GM10248 (cell line): ENCODE measurements around the gene C4BPB.

Source experiments
- CTCF ChIA-PET: fragments of 300-600 bp; sonication (Branson Sonifier 250); formaldehyde crosslinking; extraction: SDS; loops from one replicate; lab custom pipeline; 2021; ENCODE audit warnings: antibody characterized with exemption; lab: Yijun Ruan, JAX
- POLR2A ChIA-PET: fragments of 350-650 bp; sonication (Branson Sonifier 250); formaldehyde crosslinking; extraction: SDS; loops from one replicate; lab custom pipeline; 2020; ENCODE audit warnings: antibody characterized with exemption; lab: Yijun Ruan, JAX
- DNase-seq: peaks from one replicate; pipeline ENCODE4 v3.0.0; 2012; ENCODE audit errors: extremely low spot score
- TF ChIP-seq, protein P1 (sequence below): IDR thresholded peaks from 2 replicates; pipeline ENCODE4 v1.5.1; 2012; ENCODE audit warnings: mild to moderate bottlenecking, low read depth; ENCODE audit errors: extremely low read depth, missing control alignments, control extremely low read depth

C4BPB gene

DNA sequence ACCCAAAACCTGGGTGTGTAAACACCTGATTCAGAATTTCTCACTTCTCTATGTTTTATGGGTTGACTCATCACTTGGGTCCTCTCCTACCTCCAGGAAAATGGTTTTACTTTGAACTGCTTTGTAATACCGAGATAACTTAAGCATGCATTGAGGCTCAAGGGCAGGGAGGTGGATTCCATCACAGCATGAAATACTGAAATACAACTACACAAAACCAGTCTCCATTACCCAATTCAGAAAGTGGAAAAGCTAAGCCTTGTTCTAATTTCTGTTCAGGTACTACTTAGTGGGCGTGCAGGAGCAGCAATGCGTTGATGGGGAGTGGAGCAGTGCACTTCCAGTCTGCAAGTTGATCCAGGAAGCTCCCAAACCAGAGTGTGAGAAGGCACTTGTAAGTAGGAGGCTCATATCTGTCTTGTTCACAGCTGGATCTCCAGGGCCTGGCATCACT, 9.2 kb downstream of the C4BPB start:
- CTCF ChIA-PET = interaction anchor here (1.0 to 2.9 kb wide), 7 partner anchors 8 to 307 kb away, joined by 3 to 11 read pairs (median 3); no protein-coding TSS in a partner anchor
- POLR2A ChIA-PET = no interaction called here
- TF ChIP-seq, protein P1, sequence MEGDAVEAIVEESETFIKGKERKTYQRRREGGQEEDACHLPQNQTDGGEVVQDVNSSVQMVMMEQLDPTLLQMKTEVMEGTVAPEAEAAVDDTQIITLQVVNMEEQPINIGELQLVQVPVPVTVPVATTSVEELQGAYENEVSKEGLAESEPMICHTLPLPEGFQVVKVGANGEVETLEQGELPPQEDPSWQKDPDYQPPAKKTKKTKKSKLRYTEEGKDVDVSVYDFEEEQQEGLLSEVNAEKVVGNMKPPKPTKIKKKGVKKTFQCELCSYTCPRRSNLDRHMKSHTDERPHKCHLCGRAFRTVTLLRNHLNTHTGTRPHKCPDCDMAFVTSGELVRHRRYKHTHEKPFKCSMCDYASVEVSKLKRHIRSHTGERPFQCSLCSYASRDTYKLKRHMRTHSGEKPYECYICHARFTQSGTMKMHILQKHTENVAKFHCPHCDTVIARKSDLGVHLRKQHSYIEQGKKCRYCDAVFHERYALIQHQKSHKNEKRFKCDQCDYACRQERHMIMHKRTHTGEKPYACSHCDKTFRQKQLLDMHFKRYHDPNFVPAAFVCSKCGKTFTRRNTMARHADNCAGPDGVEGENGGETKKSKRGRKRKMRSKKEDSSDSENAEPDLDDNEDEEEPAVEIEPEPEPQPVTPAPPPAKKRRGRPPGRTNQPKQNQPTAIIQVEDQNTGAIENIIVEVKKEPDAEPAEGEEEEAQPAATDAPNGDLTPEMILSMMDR = no peak
- DNase-seq = peak; percentile 59

DNA sequence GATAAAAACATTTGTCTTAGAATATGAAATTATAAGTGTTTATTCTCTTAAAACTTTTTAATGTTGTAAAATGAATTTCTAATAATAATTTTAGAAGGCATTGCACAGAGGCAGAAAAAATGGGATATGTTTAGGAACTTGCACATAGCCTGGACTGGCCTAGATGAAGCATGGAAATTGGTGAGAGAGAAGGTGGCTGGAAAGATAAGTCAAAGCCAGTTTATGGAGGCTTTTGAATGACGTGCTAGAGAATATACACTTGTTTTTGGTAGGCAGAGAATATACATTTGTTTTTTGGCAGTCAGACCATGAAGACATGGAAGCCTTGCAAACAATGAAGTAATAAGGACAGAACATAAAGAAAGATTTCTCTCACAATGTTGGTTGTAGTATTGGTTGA, 13.1 kb downstream of the C4BPB start:
- CTCF ChIA-PET = no interaction called here
- TF ChIP-seq, protein P1 = no peak
- POLR2A ChIA-PET = no interaction called here
- DNase-seq = no peak

DNA sequence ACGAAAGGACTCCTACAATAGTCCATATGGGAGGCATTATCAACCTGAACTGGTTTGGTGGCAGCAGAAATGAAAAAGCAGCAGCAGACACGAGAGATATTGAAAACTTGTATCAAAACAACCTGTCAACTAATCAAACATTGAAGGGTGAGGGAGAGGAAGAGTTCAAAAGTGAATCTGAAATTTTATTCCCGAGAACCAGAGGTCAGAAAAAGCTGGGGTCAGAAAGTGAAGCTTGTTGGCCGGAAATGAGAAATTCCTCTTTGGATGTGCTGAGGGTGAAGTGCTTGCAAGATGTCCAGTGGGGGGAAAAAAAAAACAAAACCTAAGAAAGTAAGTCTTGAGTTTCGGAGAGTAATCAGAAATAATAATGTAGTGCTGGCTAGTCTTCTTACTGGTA, 13.5 kb downstream of the C4BPB start:
- TF ChIP-seq, protein P1 = no peak
- no peak for DNase-seq
- ChIA-PET POLR2A (no interaction called here), CTCF (interaction anchor here (2.6 kb wide), 1 partner anchor 398 kb away, joined by 6 read pairs; no protein-coding TSS in a partner anchor)

DNA sequence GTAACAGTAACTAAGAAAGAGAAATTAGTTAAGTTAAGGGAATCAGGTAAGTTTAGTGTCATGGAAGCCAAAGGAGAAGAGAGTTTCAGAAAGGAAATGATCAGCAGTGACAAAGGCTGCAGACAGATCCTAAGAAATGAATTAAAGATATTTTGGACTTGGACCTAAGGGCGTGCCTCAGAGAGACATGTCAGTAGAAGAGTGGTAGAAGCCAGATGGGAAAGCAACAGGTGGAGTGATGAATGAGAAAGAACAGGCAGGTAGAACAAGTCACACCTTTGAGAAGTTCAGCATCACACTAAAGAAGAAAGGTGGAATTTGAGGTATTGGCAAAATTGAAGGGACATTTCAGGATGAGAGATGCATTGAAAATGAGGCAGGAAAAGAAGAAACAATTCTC, 14.0 kb downstream of the C4BPB start:
- ChIA-PET POLR2A (no interaction called here), CTCF (interaction anchor here (2.6 kb wide), 1 partner anchor 397 kb away, joined by 6 read pairs; no protein-coding TSS in a partner anchor)
- no peak for DNase-seq
- TF ChIP-seq, protein P1 = no peak

DNA sequence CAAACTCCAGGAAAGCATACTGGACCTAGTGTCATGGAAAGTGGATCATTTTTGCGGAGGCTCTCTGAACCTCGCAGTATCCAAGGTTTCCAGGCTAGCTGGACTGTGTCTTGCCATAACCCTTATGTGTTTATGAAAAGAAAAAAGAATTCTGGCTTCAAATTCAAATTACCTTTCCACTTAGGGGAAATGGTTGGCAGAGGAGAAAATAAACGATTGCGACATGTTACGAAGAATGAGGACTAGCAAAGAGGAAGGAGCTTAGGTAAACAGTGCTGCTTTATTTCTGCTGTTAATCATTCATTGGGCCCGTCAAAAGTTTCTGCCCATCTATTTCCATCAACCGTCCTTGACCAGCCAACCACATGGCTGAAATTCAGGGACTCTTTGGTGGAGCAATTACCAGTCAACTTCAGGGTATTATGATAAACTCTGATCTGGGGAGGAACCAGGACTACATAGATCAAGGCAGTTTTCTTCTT, 15.3 kb downstream of the C4BPB start, which contains the start of gene C4BPA:
TSS of gene C4BPA (plus strand) at position 342 of the 482 bp plus-strand sequence. CDS start 8,793 bp downstream, outside the sequence.
- CTCF ChIA-PET = interaction anchor here (1.1 to 2.6 kb wide), 2 partner anchors 241 to 396 kb away, joined by 3 to 6 read pairs; no protein-coding TSS in a partner anchor
- POLR2A ChIA-PET = interaction anchor here (0.6 kb wide), 1 partner anchor 226 kb away, joined by 5 read pairs; no protein-coding TSS in a partner anchor
- TF ChIP-seq, protein P1 = no peak
- DNase-seq = no peak

DNA sequence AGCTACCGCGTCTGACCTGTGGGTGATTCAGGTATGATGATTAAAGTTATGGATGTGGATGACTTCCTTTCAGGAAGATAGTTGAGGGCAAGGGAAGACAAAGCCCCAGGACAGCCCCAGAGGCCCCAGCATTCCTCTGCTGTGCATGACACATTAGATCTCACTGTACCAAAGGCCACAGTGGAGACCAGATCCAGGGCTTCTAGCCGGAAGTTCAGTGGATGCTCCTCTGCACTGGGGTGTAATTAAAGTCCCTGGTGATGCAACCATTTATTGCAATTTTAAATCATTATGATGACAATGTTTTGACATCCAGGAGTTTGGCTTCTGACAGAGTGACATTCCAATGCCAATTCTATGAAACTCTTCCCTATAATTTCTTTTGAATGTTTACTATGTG, 20.3 kb downstream of the C4BPB start:
- no peak for DNase-seq
- CTCF ChIA-PET = no interaction called here
- POLR2A ChIA-PET = no interaction called here
- TF ChIP-seq, protein P1 = no peak
